ENCODE results near the gene EGR2.

EGR2 gene

GRCh38 chr10:62839590-62839989 is 23.4 kb upstream of the EGR2 start:
- H3K36me3 ChIP-seq (ENCODE audit: insufficient read depth, insufficient read length, low read length) = no peaks in the 10 kb centered on the region
- H3K9ac ChIP-seq (ENCODE audit: insufficient read length, low read depth) = no peak overlapping the region
- no peaks in the 10 kb centered on the region for H3K4me1 ChIP-seq (ENCODE audit: insufficient read depth, insufficient read length)
- H3K4me3 ChIP-seq (ENCODE audit: insufficient read length, low read depth) = no peak overlapping the region
- no peaks in the 10 kb centered on the region for H3K9me3 ChIP-seq (ENCODE audit: insufficient read depth, low read length)
- DNase-seq (ENCODE audit: low read depth, low spot score) = no peak
- TF ChIP-seq SUZ12 (IDR thresholded peaks at IDR 0.05; ENCODE audit: extremely low read depth, insufficient read depth, insufficient read length) = no peak
- TF ChIP-seq YY1 (IDR thresholded peaks at IDR 0.05; ENCODE audit: insufficient read depth, insufficient read length) = no peak
- no peak for TF ChIP-seq ZNF274 (IDR thresholded peaks at IDR 0.05; ENCODE audit: low read depth, low read length)
- H3K27me3 ChIP-seq (ENCODE audit: insufficient read depth, insufficient read length) = no peaks in the 10 kb centered on the region

GRCh38 chr10:62831346-62831745 is 15.2 kb upstream of the EGR2 start:
- DNase-seq (ENCODE audit: low read depth, low spot score) = no peak
- TF ChIP-seq SUZ12 (IDR thresholded peaks at IDR 0.05; ENCODE audit: extremely low read depth, insufficient read depth, insufficient read length) = no peak
- TF ChIP-seq YY1 (IDR thresholded peaks at IDR 0.05; ENCODE audit: insufficient read depth, insufficient read length) = no peak
- Histone ChIP-seq H3K27me3 (ENCODE audit: insufficient read depth, insufficient read length) (no peaks in the 10 kb centered on the region), H3K9ac (ENCODE audit: insufficient read length, low read depth) (no peak overlapping the region), H3K36me3 (ENCODE audit: insufficient read depth, insufficient read length, low read length) (no peaks in the 10 kb centered on the region), H3K4me3 (ENCODE audit: insufficient read length, low read depth) (no peak overlapping the region), H3K9me3 (ENCODE audit: insufficient read depth, low read length) (no peaks in the 10 kb centered on the region), H3K4me1 (ENCODE audit: insufficient read depth, insufficient read length) (no peaks in the 10 kb centered on the region)

- H3K36me3 ChIP-seq (ENCODE audit: insufficient read depth, insufficient read length, low read length) = no peaks in the 10 kb centered on the region
- no peaks in the 10 kb centered on the region for H3K9me3 ChIP-seq (ENCODE audit: insufficient read depth, low read length)
- no peak overlapping the region for H3K4me3 ChIP-seq (ENCODE audit: insufficient read length, low read depth)
- TF ChIP-seq ZNF274 (IDR thresholded peaks at IDR 0.05; ENCODE audit: low read depth, low read length) (no peak), SUZ12 (IDR thresholded peaks at IDR 0.05; ENCODE audit: extremely low read depth, insufficient read depth, insufficient read length) (no peak), YY1 (IDR thresholded peaks at IDR 0.05; ENCODE audit: insufficient read depth, insufficient read length) (no peak)
- H3K4me1 ChIP-seq (ENCODE audit: insufficient read depth, insufficient read length) = no peaks in the 10 kb centered on the region
- no peaks in the 10 kb centered on the region for H3K27me3 ChIP-seq (ENCODE audit: insufficient read depth, insufficient read length)
- no peak overlapping the region for H3K9ac ChIP-seq (ENCODE audit: insufficient read length, low read depth)
- DNase-seq (ENCODE audit: low read depth, low spot score) = no peak
Measured at GRCh38 chr10:62830679-62831078, 14.5 kb upstream of the EGR2 start.

GRCh38 chr10:62829622-62830021 is 13.5 kb upstream of the EGR2 start:
- no peak overlapping the region for H3K4me3 ChIP-seq (ENCODE audit: insufficient read length, low read depth)
- H3K36me3 ChIP-seq (ENCODE audit: insufficient read depth, insufficient read length, low read length) = no peaks in the 10 kb centered on the region
- no peaks in the 10 kb centered on the region for H3K4me1 ChIP-seq (ENCODE audit: insufficient read depth, insufficient read length)
- TF ChIP-seq ZNF274 (IDR thresholded peaks at IDR 0.05; ENCODE audit: low read depth, low read length) (no peak), YY1 (IDR thresholded peaks at IDR 0.05; ENCODE audit: insufficient read depth, insufficient read length) (no peak), SUZ12 (IDR thresholded peaks at IDR 0.05; ENCODE audit: extremely low read depth, insufficient read depth, insufficient read length) (no peak)
- H3K27me3 ChIP-seq (ENCODE audit: insufficient read depth, insufficient read length) = no peaks in the 10 kb centered on the region
- H3K9ac ChIP-seq (ENCODE audit: insufficient read length, low read depth) = no peak overlapping the region
- no peak for DNase-seq (ENCODE audit: low read depth, low spot score)
- no peaks in the 10 kb centered on the region for H3K9me3 ChIP-seq (ENCODE audit: insufficient read depth, low read length)

- H3K27me3 ChIP-seq (ENCODE audit: insufficient read depth, insufficient read length) = no peaks in the 10 kb centered on the region
- H3K4me3 ChIP-seq (ENCODE audit: insufficient read length, low read depth) = no peak overlapping the region
- H3K9me3 ChIP-seq (ENCODE audit: insufficient read depth, low read length) = no peaks in the 10 kb centered on the region
- no peaks in the 10 kb centered on the region for H3K4me1 ChIP-seq (ENCODE audit: insufficient read depth, insufficient read length)
- no peak overlapping the region for H3K9ac ChIP-seq (ENCODE audit: insufficient read length, low read depth)
- TF ChIP-seq ZNF274 (IDR thresholded peaks at IDR 0.05; ENCODE audit: low read depth, low read length) = no peak
- TF ChIP-seq SUZ12 (IDR thresholded peaks at IDR 0.05; ENCODE audit: extremely low read depth, insufficient read depth, insufficient read length) = no peak
- no peak for TF ChIP-seq YY1 (IDR thresholded peaks at IDR 0.05; ENCODE audit: insufficient read depth, insufficient read length)
- no peaks in the 10 kb centered on the region for H3K36me3 ChIP-seq (ENCODE audit: insufficient read depth, insufficient read length, low read length)
- no peak for DNase-seq (ENCODE audit: low read depth, low spot score)
Measured at GRCh38 chr10:62826273-62826672, 10.1 kb upstream of the EGR2 start.

- Histone ChIP-seq H3K9ac (ENCODE audit: insufficient read length, low read depth) (no peak overlapping the region), H3K9me3 (ENCODE audit: insufficient read depth, low read length) (0 out of 2 replicates have a peak, but pooled peaks cover 6% of the 10 kb centered on the region), H3K36me3 (ENCODE audit: insufficient read depth, insufficient read length, low read length) (no peaks in the 10 kb centered on the region), H3K4me3 (ENCODE audit: insufficient read length, low read depth) (no peak overlapping the region), H3K4me1 (ENCODE audit: insufficient read depth, insufficient read length) (no peaks in the 10 kb centered on the region), H3K27me3 (ENCODE audit: insufficient read depth, insufficient read length) (peaks cover 47% of the 10 kb centered on the region)
- no peak for DNase-seq (ENCODE audit: low read depth, low spot score)
- no peak for TF ChIP-seq ZNF274 (IDR thresholded peaks at IDR 0.05; ENCODE audit: low read depth, low read length)
- TF ChIP-seq YY1 (IDR thresholded peaks at IDR 0.05; ENCODE audit: insufficient read depth, insufficient read length) = no peak
- no peak for TF ChIP-seq SUZ12 (IDR thresholded peaks at IDR 0.05; ENCODE audit: extremely low read depth, insufficient read depth, insufficient read length)
Measured at GRCh38 chr10:62820586-62820985, 4.4 kb upstream of the EGR2 start.

GRCh38 chr10:62819141-62819920 is 3.2 kb upstream of the EGR2 start:
- 0 out of 2 replicates have a peak, but pooled peaks cover 6% of the 10 kb centered on the region for H3K9me3 ChIP-seq (ENCODE audit: insufficient read depth, low read length)
- H3K36me3 ChIP-seq (ENCODE audit: insufficient read depth, insufficient read length, low read length) = no peaks in the 10 kb centered on the region
- no peak overlapping the region for H3K4me3 ChIP-seq (ENCODE audit: insufficient read length, low read depth)
- no peak for DNase-seq (ENCODE audit: low read depth, low spot score)
- H3K4me1 ChIP-seq (ENCODE audit: insufficient read depth, insufficient read length) = no peaks in the 10 kb centered on the region
- TF ChIP-seq YY1 (IDR thresholded peaks at IDR 0.05; ENCODE audit: insufficient read depth, insufficient read length) (no peak), SUZ12 (IDR thresholded peaks at IDR 0.05; ENCODE audit: extremely low read depth, insufficient read depth, insufficient read length) (no peak), ZNF274 (IDR thresholded peaks at IDR 0.05; ENCODE audit: low read depth, low read length) (no peak)
- peaks cover 60% of the 10 kb centered on the region for H3K27me3 ChIP-seq (ENCODE audit: insufficient read depth, insufficient read length)
- H3K9ac ChIP-seq (ENCODE audit: insufficient read length, low read depth) = no peak overlapping the region

All from NT2/D1 (cell line).